Brain microvascular endothelial cell (primary cell): ENCODE results near the gene COA1.
"Not testable (repeated sequence)": the region's sequence is repeated elsewhere in the genome, so short reads cannot be mapped to it uniquely, and the experiment has no call there.

ENCODE experiments used
- DNase-seq: peaks from one replicate; pipeline ENCODE4 v3.0.0-alpha.2; 2020
- H3K27ac ChIP-seq: fragments of 250-450 bp; sonication (Bioruptor Pico); 2 replicates; pipeline ENCODE4 v1.5.1; 2020; ENCODE audit warnings: mild to moderate bottlenecking, moderate library complexity
- H3K27me3 ChIP-seq: fragments of 250-450 bp; sonication (Bioruptor Pico); replicated peaks from 2 replicates; pipeline ENCODE4 v1.5.1; 2020; ENCODE audit warnings: mild to moderate bottlenecking
- H3K36me3 ChIP-seq: fragments of 250-450 bp; sonication (Bioruptor Pico); replicated peaks from 2 replicates; pipeline ENCODE4 v1.5.1; 2020; ENCODE audit warnings: mild to moderate bottlenecking
- H3K4me3 ChIP-seq: 2 replicates; pipeline ENCODE4 v1.5.1; 2011; ENCODE audit warnings: low read depth, mild to moderate bottlenecking, control low read depth, low read length, moderate library complexity
- CTCF ChIP-seq: IDR thresholded peaks from 2 replicates; pipeline ENCODE4 v1.5.1; 2011; ENCODE audit warnings: low read depth, mild to moderate bottlenecking, moderate library complexity, low read length, control low read depth, inconsistent platforms; ENCODE audit errors: missing control alignments
- in situ Hi-C: cut with HindIII; loops from 2 replicates; pipeline ENCODE4 v1.10.0; 2017; ENCODE audit warnings: low sequenced_read_pairs, low pct_ligation_motif_present

The COA1 gene

GRCh38 chr7:43679210-43680068 is 49.9 kb downstream of the COA1 start:
- TF ChIP-seq CTCF: no peak
- no peak for DNase-seq
- no peak overlapping the region for H3K27ac ChIP-seq
- no peak overlapping the region for H3K4me3 ChIP-seq
- in situ Hi-C loops: no loop called here
- H3K36me3 ChIP-seq: no peaks in the 10 kb centered on the region
- no peaks in the 10 kb centered on the region for H3K27me3 ChIP-seq

- in situ Hi-C loops: no loop called here
- no peak for DNase-seq
- no peak for TF ChIP-seq CTCF
- Histone ChIP-seq H3K27me3 (no peaks in the 10 kb centered on the region), H3K4me3 (no peak overlapping the region), H3K27ac (no peak overlapping the region), H3K36me3 (no peaks in the 10 kb centered on the region)
Measured at GRCh38 chr7:43678315-43678714, 51.0 kb downstream of the COA1 start.

GRCh38 chr7:43677864-43678263 is 51.5 kb downstream of the COA1 start:
- no peaks in the 10 kb centered on the region for H3K36me3 ChIP-seq
- in situ Hi-C loops: no loop called here

GRCh38 chr7:43674559-43675436 is 54.5 kb downstream of the COA1 start:
- TF ChIP-seq CTCF: no peak
- H3K27ac ChIP-seq: peak overlapping the region; percentile 35
- in situ Hi-C loops: no loop called here
- DNase-seq: peak; percentile 49
- H3K36me3 ChIP-seq: no peaks in the 10 kb centered on the region
- H3K27me3 ChIP-seq: no peaks in the 10 kb centered on the region
- no peak overlapping the region for H3K4me3 ChIP-seq

More at GRCh38 chr7:43677864-43678263, 51.5 kb downstream of the COA1 start:
- no peak for DNase-seq
- no peak overlapping the region for H3K4me3 ChIP-seq
- no peak overlapping the region for H3K27ac ChIP-seq
- no peaks in the 10 kb centered on the region for H3K27me3 ChIP-seq
- TF ChIP-seq CTCF: no peak

- H3K4me3 ChIP-seq, H3K36me3 ChIP-seq, H3K27ac ChIP-seq, DNase-seq, H3K27me3 ChIP-seq, in situ Hi-C loops: not testable (repeated sequence)
Measured at GRCh38 chr7:43673243-43673976, 55.9 kb downstream of the COA1 start.
